NB4 (cell line): Measurements from ENCODE around the gene LDLRAD4.

Source experiments
- CTCF ChIP-seq: IDR thresholded peaks from one replicate; pipeline ENCODE4 v1.5.1; 2012; ENCODE audit warnings: low read depth, low read length
- MYC ChIP-seq: IDR thresholded peaks from 2 replicates; pipeline ENCODE4 v1.6.1; 2011; ENCODE audit warnings: low read depth, low read length
- POLR2A ChIP-seq: IDR thresholded peaks from 2 replicates; pipeline ENCODE4 v1.6.1; 2011; ENCODE audit warnings: mild to moderate bottlenecking; ENCODE audit not compliant: insufficient read length; ENCODE audit errors: extremely low read depth
- TF ChIP-seq, protein P1 (sequence below): IDR thresholded peaks from 2 replicates; pipeline ENCODE4 v1.6.1; 2011; ENCODE audit warnings: low read depth, low read length

DNA sequence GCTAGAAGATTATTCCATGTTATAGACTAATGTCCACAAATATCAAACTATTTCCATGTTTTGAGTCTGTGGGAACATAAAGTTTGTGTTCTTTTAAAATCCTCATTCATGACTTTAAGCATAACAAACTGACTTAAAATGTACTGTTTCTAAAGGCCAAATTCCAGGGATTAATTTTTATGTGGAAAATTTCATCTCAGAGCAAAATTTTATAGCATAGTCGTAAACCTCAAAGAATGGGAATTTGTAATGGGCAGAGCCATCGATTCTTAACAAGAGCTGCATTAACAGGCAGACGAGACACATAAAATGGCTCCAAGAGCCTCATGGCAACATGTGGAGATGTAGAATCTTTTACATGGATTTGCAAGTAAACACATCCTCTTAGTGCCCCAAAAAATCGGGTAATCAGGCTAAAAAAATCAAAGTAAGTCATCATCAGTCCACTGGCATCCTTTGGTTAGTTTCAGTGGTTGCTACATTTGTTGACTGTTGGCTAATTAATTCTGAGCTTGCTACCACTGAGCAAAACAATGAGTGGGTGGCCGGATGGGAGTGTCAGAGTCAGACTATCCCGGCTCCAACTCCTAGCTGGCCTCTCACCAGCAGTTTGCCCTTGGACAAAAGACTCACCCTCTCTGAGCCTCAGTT is 388.2 kb downstream of the LDLRAD4 start:
- TF ChIP-seq CTCF (no peak), POLR2A (no peak), MYC (no peak)
- TF ChIP-seq, protein P1, sequence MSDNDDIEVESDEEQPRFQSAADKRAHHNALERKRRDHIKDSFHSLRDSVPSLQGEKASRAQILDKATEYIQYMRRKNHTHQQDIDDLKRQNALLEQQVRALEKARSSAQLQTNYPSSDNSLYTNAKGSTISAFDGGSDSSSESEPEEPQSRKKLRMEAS: no peak
